ENCODE results near the gene FHL1. TPM values are rescaled to one million over a fixed set of nuclear protein-coding genes. Genes with fewer than 3 reads are reported as not detected.
"Not testable (repeated sequence)": the region's sequence is repeated elsewhere in the genome, so short reads cannot be mapped to it uniquely, and the experiment has no call there.

Gene FHL1
- total RNA-seq: 100 to 1,000 TPM in 1 of 8 experiments, 10 to 100 TPM in 5, 1 to 10 TPM in 2; 1.7 to 379 (median 62.3) TPM

GRCh38 chrX:136147315-136147901 is at the start of gene FHL1:
TSS of gene FHL1 (plus strand) at chrX:136147533.
- in situ Hi-C loops (cut with MboI; ENCODE audit: low pct_unique_long_range_greater_than_20kb in 2 of 9, low sequenced_read_pairs in 9 of 9, unreplicated experiment in 9 of 9): no loop called here
- Histone ChIP-seq H3K27ac (peak within 1 kb of the TSS; percentile 77 to 90), H3K4me3 (peak within 1 kb of the TSS; percentile 50 to 83 (median 61)), H3K4me1 (replicated peaks in 1 of 2) (peaks cover 2 to 5% of the 10 kb centered on the region in 2 donors)
- ATAC-seq (replicated peaks in 6 of 8): peak; percentile 80 to 89 (median 87)
- no CpG with 5 or more reads among the region's 84 CpGs for WGBS, 10 experiments

- Histone ChIP-seq H3K4me3 (no peak overlapping the region), H3K27ac (no peak overlapping the region), H3K4me1 (replicated peaks in 1 of 2) (no peaks in the 10 kb centered on the region)
- 64 to 100% (median 83%) methylated on average over 1 to 35 of the region's 44 CpGs; no CpG with 5 or more reads in 4 of the 10 experiments for WGBS, 10 experiments
- ATAC-seq (replicated peaks in 6 of 8): no peak
- in situ Hi-C loops (cut with MboI; ENCODE audit: low pct_unique_long_range_greater_than_20kb in 2 of 9, low sequenced_read_pairs in 9 of 9, unreplicated experiment in 9 of 9): no loop called here
These were observed 49.2 kb upstream of the FHL1 start for GRCh38 chrX:136097871-136098805.

GRCh38 chrX:136104936-136105335 is 42.4 kb upstream of the FHL1 start:
- no peaks in the 10 kb centered on the region for H3K4me1 ChIP-seq (replicated peaks in 1 of 2)
- no peak overlapping the region for H3K4me3 ChIP-seq
- ATAC-seq (replicated peaks in 6 of 8): no peak
- in situ Hi-C loops (cut with MboI; ENCODE audit: low pct_unique_long_range_greater_than_20kb in 2 of 9, low sequenced_read_pairs in 9 of 9, unreplicated experiment in 9 of 9): no loop called here
- H3K27ac ChIP-seq: no peak overlapping the region
- WGBS, 10 experiments: 0 to 40% (median 10%) methylated on average over 1 of the region's 1 CpG; no CpG with 5 or more reads in 3 of the 10 experiments

GRCh38 chrX:136106920-136107528 is 40.3 kb upstream of the FHL1 start:
- Histone ChIP-seq H3K4me1 (replicated peaks in 1 of 2) (no peaks in the 10 kb centered on the region), H3K4me3 (no peak overlapping the region), H3K27ac (no peak overlapping the region)
- in situ Hi-C loops (cut with MboI; ENCODE audit: low pct_unique_long_range_greater_than_20kb in 2 of 9, low sequenced_read_pairs in 9 of 9, unreplicated experiment in 9 of 9): no loop called here
- WGBS, 10 experiments: 20 to 100% (median 62%) methylated on average over 1 to 11 of the region's 11 CpGs; no CpG with 5 or more reads in 4 of the 10 experiments
- peak in 1 of 8 experiments; percentile 55 for ATAC-seq (replicated peaks in 6 of 8)

DNA sequence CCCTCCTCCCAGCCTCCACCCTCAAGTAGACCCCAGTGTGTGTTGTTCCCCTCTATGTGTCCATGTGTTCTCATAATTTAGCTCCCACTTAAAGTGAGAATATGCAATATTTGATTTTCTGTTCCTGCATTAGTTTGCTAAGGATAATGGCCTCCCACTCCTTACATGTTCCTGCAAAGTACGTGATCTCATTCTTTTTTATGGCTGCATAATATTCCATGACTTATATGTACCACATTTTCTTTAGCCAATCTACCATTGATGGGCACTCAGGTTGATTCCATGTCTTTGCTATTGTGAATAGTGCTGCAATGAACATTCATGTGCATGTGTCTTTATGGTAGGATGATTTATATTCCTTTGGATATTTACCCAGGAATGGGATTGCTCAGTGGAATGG is 38.4 kb upstream of the FHL1 start:
- H3K4me1 ChIP-seq (replicated peaks in 1 of 2); H3K4me3 ChIP-seq; H3K27ac ChIP-seq; in situ Hi-C loops (cut with MboI; ENCODE audit: low pct_unique_long_range_greater_than_20kb in 2 of 9, low sequenced_read_pairs in 9 of 9, unreplicated experiment in 9 of 9); ATAC-seq (replicated peaks in 6 of 8): not testable (repeated sequence)
- WGBS, 10 experiments: 14 to 86% (median 68%) methylated on average over 1 of the region's 1 CpG; no CpG with 5 or more reads in 6 of the 10 experiments

- no peak overlapping the region for H3K4me3 ChIP-seq
- no peak overlapping the region for H3K27ac ChIP-seq
- WGBS, 10 experiments: 0% methylated on average over 1 of the region's 1 CpG; no CpG with 5 or more reads in 8 of the 10 experiments
- in situ Hi-C loops (cut with MboI; ENCODE audit: low pct_unique_long_range_greater_than_20kb in 2 of 9, low sequenced_read_pairs in 9 of 9, unreplicated experiment in 9 of 9): no loop called here
- H3K4me1 ChIP-seq (replicated peaks in 1 of 2): no peaks in the 10 kb centered on the region
- ATAC-seq (replicated peaks in 6 of 8): no peak
These were observed 35.0 kb upstream of the FHL1 start for GRCh38 chrX:136112286-136112685.

DNA sequence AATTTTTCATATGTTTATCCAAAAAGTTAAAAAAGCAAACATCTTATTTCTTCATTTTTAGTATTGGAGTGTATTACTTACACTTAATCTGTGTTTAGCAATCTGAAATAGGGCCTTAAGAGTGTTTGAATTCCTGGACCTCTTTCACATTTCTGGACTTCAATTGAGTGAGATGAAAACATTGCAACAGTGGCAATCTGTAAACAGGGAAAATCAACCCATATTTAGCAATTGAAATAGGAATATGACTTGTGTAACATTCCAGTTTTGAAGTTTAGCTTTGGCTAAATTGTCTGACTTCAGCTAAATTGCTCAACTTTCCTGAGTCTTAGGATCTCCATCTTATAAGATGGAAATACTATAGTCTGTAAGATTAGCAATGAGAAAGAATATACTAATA is 34.6 kb upstream of the FHL1 start:
- no peak for ATAC-seq (replicated peaks in 6 of 8)
- H3K4me3 ChIP-seq: no peak overlapping the region
- no peak overlapping the region for H3K27ac ChIP-seq
- H3K4me1 ChIP-seq (replicated peaks in 1 of 2): no peaks in the 10 kb centered on the region
- in situ Hi-C loops (cut with MboI; ENCODE audit: low pct_unique_long_range_greater_than_20kb in 2 of 9, low sequenced_read_pairs in 9 of 9, unreplicated experiment in 9 of 9): no loop called here

DNA sequence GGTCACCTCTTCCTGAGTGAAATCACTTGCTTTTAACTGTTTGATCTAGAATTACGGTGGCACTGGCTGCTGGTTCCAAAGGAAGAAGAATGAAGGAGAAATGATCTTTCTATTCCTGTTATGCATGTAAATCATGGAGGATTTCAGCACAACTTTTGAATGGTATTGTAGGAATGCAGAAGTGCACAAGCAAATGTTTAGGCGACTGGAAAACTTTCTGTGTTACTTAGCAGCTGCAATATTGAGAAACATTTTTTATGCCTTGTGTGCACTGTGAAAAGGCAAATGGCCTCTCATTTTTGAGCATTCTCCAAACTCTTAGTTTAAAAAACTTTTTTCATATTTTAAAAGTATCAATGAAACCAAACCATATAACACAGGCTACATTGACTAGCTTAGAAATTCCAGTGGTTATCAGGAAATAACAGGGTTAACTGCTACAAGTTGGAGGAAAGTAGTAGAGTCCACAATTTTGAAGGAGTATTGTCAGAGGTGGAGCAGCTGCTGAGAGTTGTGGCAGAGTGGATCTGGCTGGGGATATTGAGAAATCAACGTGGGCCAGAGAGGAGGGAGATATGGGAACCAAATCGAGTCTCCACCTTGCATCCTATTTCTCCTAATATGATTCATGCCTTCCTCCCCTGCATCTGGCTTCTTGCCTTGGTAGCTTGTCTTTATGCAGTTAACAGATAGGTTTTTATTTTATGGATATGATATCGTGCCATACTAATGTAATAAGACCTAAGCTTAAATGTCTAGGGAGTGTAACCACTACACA is 32.0 kb upstream of the FHL1 start:
- Histone ChIP-seq H3K4me3 (no peak overlapping the region), H3K4me1 (replicated peaks in 1 of 2) (no peaks in the 10 kb centered on the region), H3K27ac (no peak overlapping the region)
- in situ Hi-C loops (cut with MboI; ENCODE audit: low pct_unique_long_range_greater_than_20kb in 2 of 9, low sequenced_read_pairs in 9 of 9, unreplicated experiment in 9 of 9): no loop called here
- peak in 2 of 8 experiments; percentile 22 to 50 for ATAC-seq (replicated peaks in 6 of 8)
- WGBS, 10 experiments: 0 to 83% (median 54%) methylated on average over 1 to 5 of the region's 5 CpGs; no CpG with 5 or more reads in 4 of the 10 experiments

DNA sequence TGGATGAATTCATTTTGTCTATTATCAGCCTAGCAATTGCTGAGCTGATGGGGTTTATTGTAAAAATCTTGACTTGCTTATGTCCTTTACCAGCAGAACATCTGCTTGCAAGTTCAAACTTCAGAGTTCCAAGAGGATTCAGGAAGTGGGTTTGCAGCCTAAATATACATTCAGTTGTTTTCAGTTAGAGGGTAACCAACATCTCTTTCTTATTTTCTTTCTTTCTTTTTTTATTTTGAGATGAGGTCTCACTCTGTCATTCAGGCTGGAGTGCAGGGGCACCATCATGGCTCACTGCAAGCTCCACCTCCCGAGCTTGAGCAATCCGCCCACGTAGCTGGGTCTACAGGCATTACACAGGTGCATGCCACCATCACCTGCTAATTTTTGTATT is 31.4 kb upstream of the FHL1 start:
- WGBS, 10 experiments: 30 to 100% (median 90%) methylated on average over 2 to 3 of the region's 3 CpGs; no CpG with 5 or more reads in 7 of the 10 experiments
- Histone ChIP-seq H3K4me3 (no peak overlapping the region), H3K27ac (no peak overlapping the region), H3K4me1 (replicated peaks in 1 of 2) (no peaks in the 10 kb centered on the region)
- ATAC-seq (replicated peaks in 6 of 8): no peak
- in situ Hi-C loops (cut with MboI; ENCODE audit: low pct_unique_long_range_greater_than_20kb in 2 of 9, low sequenced_read_pairs in 9 of 9, unreplicated experiment in 9 of 9): no loop called here

DNA sequence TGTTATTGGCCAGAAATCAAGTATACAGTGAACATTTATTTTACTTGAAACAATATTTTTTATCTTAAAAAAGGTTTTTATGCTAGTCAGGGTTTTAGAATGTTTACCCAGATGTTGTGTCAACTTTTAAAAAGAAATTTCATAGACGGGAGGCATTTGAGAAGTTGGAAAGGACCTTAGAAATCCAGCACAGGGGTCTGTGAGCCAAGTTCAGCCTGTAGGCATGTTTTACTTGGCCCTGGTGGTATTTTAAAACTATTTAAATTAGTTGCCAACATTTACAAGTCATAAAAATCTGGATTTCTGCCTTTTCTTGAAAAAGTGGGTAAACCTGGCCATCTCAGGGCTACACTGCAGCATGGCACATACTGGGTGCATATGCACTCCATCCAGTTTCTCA is 25.5 kb upstream of the FHL1 start:
- WGBS, 10 experiments: 0 to 100% (median 71%) methylated on average over 1 of the region's 1 CpG; no CpG with 5 or more reads in 5 of the 10 experiments
- in situ Hi-C loops (cut with MboI; ENCODE audit: low pct_unique_long_range_greater_than_20kb in 2 of 9, low sequenced_read_pairs in 9 of 9, unreplicated experiment in 9 of 9): no loop called here
- Histone ChIP-seq H3K27ac (no peak overlapping the region), H3K4me1 (replicated peaks in 1 of 2) (no peaks in the 10 kb centered on the region), H3K4me3 (no peak overlapping the region)
- ATAC-seq (replicated peaks in 6 of 8): no peak

GRCh38 chrX:136122207-136122606 is 25.1 kb upstream of the FHL1 start:
- Histone ChIP-seq H3K27ac (no peak overlapping the region), H3K4me3 (no peak overlapping the region), H3K4me1 (replicated peaks in 1 of 2) (peaks cover 0 to 1% of the 10 kb centered on the region in 2 donors)
- no peak for ATAC-seq (replicated peaks in 6 of 8)
- in situ Hi-C loops (cut with MboI; ENCODE audit: low pct_unique_long_range_greater_than_20kb in 2 of 9, low sequenced_read_pairs in 9 of 9, unreplicated experiment in 9 of 9): no loop called here
- 39 to 100% (median 75%) methylated on average over 1 to 2 of the region's 2 CpGs; no CpG with 5 or more reads in 6 of the 10 experiments for WGBS, 10 experiments

- Histone ChIP-seq H3K27ac (no peak overlapping the region), H3K4me3 (no peak overlapping the region), H3K4me1 (replicated peaks in 1 of 2) (peaks cover 0 to 2% of the 10 kb centered on the region in 2 donors)
- in situ Hi-C loops (cut with MboI; ENCODE audit: low pct_unique_long_range_greater_than_20kb in 2 of 9, low sequenced_read_pairs in 9 of 9, unreplicated experiment in 9 of 9): no loop called here
- no CpG with 5 or more reads among the region's 11 CpGs for WGBS, 10 experiments
- no peak for ATAC-seq (replicated peaks in 6 of 8)
These were observed 22.2 kb upstream of the FHL1 start for GRCh38 chrX:136125106-136125505.
